ENCODE data around the gene INSRR. TPM values are rescaled to one million over a fixed set of nuclear protein-coding genes. Genes with fewer than 3 reads are reported as not detected.

The INSRR gene
- total RNA-seq, 4 donors from 2014 or later: not detected

GRCh38 chr1:156882543-156882942, 23.6 kb upstream of the INSRR start:
- TF ChIP-seq CTCF (IDR thresholded peaks at IDR 0.05) (no peak), EP300 (IDR thresholded peaks at IDR 0.05) (no peak), POLR2AphosphoS5 (IDR thresholded peaks at IDR 0.05) (no peak), POLR2A (IDR thresholded peaks at IDR 0.05; ENCODE audit: low read depth) (no peak)
- intact Hi-C loops (cut with DNase I): loop anchor here (10.0 kb wide), 1 partner anchor 198 kb away; no protein-coding TSS in a partner anchor

GRCh38 chr1:156881663-156882062, 22.7 kb upstream of the INSRR start:
- Histone ChIP-seq H3K9me3 (no peaks in the 10 kb centered on the region), H3K36me3 (no peaks in the 10 kb centered on the region), H3K4me1 (peaks cover 0 to 3% (median 0%) of the 10 kb centered on the region in 4 donors), H3K27ac (replicated peaks in 1 of 4) (no peak overlapping the region), H3K4me3 (no peak overlapping the region), H3K27me3 (peaks cover 0 to 80% (median 0%) of the 10 kb centered on the region in 4 donors)
- TF ChIP-seq EP300 (IDR thresholded peaks at IDR 0.05): no peak
- TF ChIP-seq POLR2A (IDR thresholded peaks at IDR 0.05; ENCODE audit: low read depth): no peak
- no peak for TF ChIP-seq POLR2AphosphoS5 (IDR thresholded peaks at IDR 0.05)
- TF ChIP-seq CTCF (IDR thresholded peaks at IDR 0.05): no peak
- DNase-seq (ENCODE audit: extremely low spot score): no peak
- intact Hi-C loops (cut with DNase I): loop anchor here (10.0 kb wide), 1 partner anchor 197 kb away; no protein-coding TSS in a partner anchor
- WGBS: 79% methylated on average over 4 of the region's 4 CpGs

More at GRCh38 chr1:156882543-156882942, 23.6 kb upstream of the INSRR start:
- no peak for DNase-seq (ENCODE audit: extremely low spot score)
- no peak overlapping the region for H3K4me3 ChIP-seq
- peaks cover 0 to 3% (median 0%) of the 10 kb centered on the region in 4 donors for H3K4me1 ChIP-seq
- no peak overlapping the region for H3K27ac ChIP-seq (replicated peaks in 1 of 4)
- WGBS: 90% methylated on average over 2 of the region's 3 CpGs
- no peaks in the 10 kb centered on the region for H3K9me3 ChIP-seq
- peaks cover 0 to 83% (median 0%) of the 10 kb centered on the region in 4 donors for H3K27me3 ChIP-seq
- no peaks in the 10 kb centered on the region for H3K36me3 ChIP-seq

GRCh38 chr1:156881101-156881500, 22.2 kb upstream of the INSRR start:
- Histone ChIP-seq H3K4me3 (no peak overlapping the region), H3K27ac (replicated peaks in 1 of 4) (no peak overlapping the region), H3K9me3 (no peaks in the 10 kb centered on the region), H3K36me3 (no peaks in the 10 kb centered on the region), H3K4me1 (peaks cover 0 to 3% (median 0%) of the 10 kb centered on the region in 4 donors), H3K27me3 (peaks cover 0 to 81% (median 0%) of the 10 kb centered on the region in 4 donors)
- TF ChIP-seq EP300 (IDR thresholded peaks at IDR 0.05) (no peak), CTCF (IDR thresholded peaks at IDR 0.05) (no peak), POLR2A (IDR thresholded peaks at IDR 0.05; ENCODE audit: low read depth) (no peak), POLR2AphosphoS5 (IDR thresholded peaks at IDR 0.05) (no peak)
- intact Hi-C loops (cut with DNase I): loop anchor here (10.0 kb wide), 1 partner anchor 196 kb away; no protein-coding TSS in a partner anchor
- DNase-seq (ENCODE audit: extremely low spot score): no peak
- WGBS: 74% methylated on average over 8 of the region's 10 CpGs

GRCh38 chr1:156880473-156880872, 21.6 kb upstream of the INSRR start:
- Histone ChIP-seq H3K9me3 (no peaks in the 10 kb centered on the region), H3K4me3 (no peak overlapping the region), H3K27ac (replicated peaks in 1 of 4) (no peak overlapping the region), H3K27me3 (peaks cover 0 to 82% (median 0%) of the 10 kb centered on the region in 4 donors), H3K4me1 (peaks cover 0 to 3% (median 0%) of the 10 kb centered on the region in 4 donors), H3K36me3 (no peaks in the 10 kb centered on the region)
- no peak for TF ChIP-seq POLR2AphosphoS5 (IDR thresholded peaks at IDR 0.05)
- TF ChIP-seq EP300 (IDR thresholded peaks at IDR 0.05): no peak
- no peak for TF ChIP-seq POLR2A (IDR thresholded peaks at IDR 0.05; ENCODE audit: low read depth)
- no peak for TF ChIP-seq CTCF (IDR thresholded peaks at IDR 0.05)
- no peak for DNase-seq (ENCODE audit: extremely low spot score)
- intact Hi-C loops (cut with DNase I): loop anchor here (10.0 kb wide), 1 partner anchor 196 kb away; no protein-coding TSS in a partner anchor
- 85% methylated on average over 3 of the region's 5 CpGs for WGBS

Measured in esophagus muscularis mucosa (tissue), 4 donors.